Ecto neural progenitor cell (in vitro differentiated cells): ENCODE results near the gene PLCD4.

Experiments
- DNase-seq: peaks from one replicate; pipeline ENCODE4 v3.0.0-alpha.2; 2018; ENCODE audit warnings: low spot score

The PLCD4 gene

GRCh38 chr2:218607436-218608115 is at the start of gene PLCD4:
Gene PLCD4, plus strand, starts transcription at chr2:218607899. Its CDS starts 7,841 bp downstream, at chr2:218615740.
- peak; percentile 63 for DNase-seq

GRCh38 chr2:218557941-218558340 is 49.8 kb upstream of the PLCD4 start:
- DNase-seq: no peak

- DNase-seq: no peak
Observed at GRCh38 chr2:218558986-218559385, 48.7 kb upstream of the PLCD4 start.

GRCh38 chr2:218564056-218564455 is 43.6 kb upstream of the PLCD4 start:
- DNase-seq: no peak

- no peak for DNase-seq
Observed at GRCh38 chr2:218566296-218566695, 41.4 kb upstream of the PLCD4 start.

- DNase-seq: no peak
Observed at GRCh38 chr2:218567797-218568189, 39.9 kb upstream of the PLCD4 start.

GRCh38 chr2:218568190-218569037 is 39.3 kb upstream of the PLCD4 start, which contains the start of the genes CNOT9 and USP37:
Gene CNOT9, plus strand, starts transcription at chr2:218568839. Its CDS starts 116 bp downstream, at chr2:218568955.
Gene USP37, minus strand, starts transcription at chr2:218568351. Its CDS starts 9,698 bp downstream, at chr2:218558653.
- peak; percentile 99 for DNase-seq

GRCh38 chr2:218569038-218569431 is 38.7 kb upstream of the PLCD4 start:
- DNase-seq: no peak

- no peak for DNase-seq
Observed at GRCh38 chr2:218569661-218570500, 37.8 kb upstream of the PLCD4 start.

GRCh38 chr2:218570850-218571249 is 36.8 kb upstream of the PLCD4 start:
- DNase-seq: no peak

- no peak for DNase-seq
Observed at GRCh38 chr2:218576854-218577253, 30.8 kb upstream of the PLCD4 start.

- DNase-seq: no peak
Observed at GRCh38 chr2:218577482-218578220, 30.0 kb upstream of the PLCD4 start.

GRCh38 chr2:218578272-218578877 is 29.3 kb upstream of the PLCD4 start:
- DNase-seq: no peak

- no peak for DNase-seq
Observed at GRCh38 chr2:218582076-218582475, 25.6 kb upstream of the PLCD4 start.

GRCh38 chr2:218583983-218584850 is 23.5 kb upstream of the PLCD4 start:
- DNase-seq: no peak

- no peak for DNase-seq
Observed at GRCh38 chr2:218585541-218585940, 22.2 kb upstream of the PLCD4 start.

- DNase-seq: no peak
Observed at GRCh38 chr2:218605432-218605831, 2.3 kb upstream of the PLCD4 start.

GRCh38 chr2:218615868-218616315 is 8.2 kb downstream of the PLCD4 start:
- DNase-seq: no peak

- DNase-seq: no peak
Observed at GRCh38 chr2:218618102-218618860, 10.6 kb downstream of the PLCD4 start.
